ENCODE measurements around the gene ZNF678. TPM values are rescaled to one million over a fixed set of nuclear protein-coding genes. Genes with fewer than 3 reads are reported as not detected.

The ZNF678 gene
- 34.9 TPM for total RNA-seq

GRCh38 chr1:227563324-227564201 lies at the start of gene ZNF678:
TSS of gene ZNF678 (plus strand) at chr1:227563556. CDS start at chr1:227650992, 87,436 bp downstream.

Small RNA genes within 50 kb of the gene (small RNA-seq; reads per million reads assigned to genes)
- 0.14 reads per million for gene RNA5SP77 (ENCODE audit: low replicate concordance)

Other genes starting within 250 kb of the ZNF678 start
- gene CDC42BPA, start 245.1 kb upstream of the ZNF678 start, total RNA-seq: 70.0 TPM
- gene JMJD4, start 171.7 kb downstream of the ZNF678 start, total RNA-seq: 26.9 TPM
- 59.7 TPM for gene SNAP47, start 171.9 kb downstream of the ZNF678 start, total RNA-seq

Data from metanephros (tissue), 2 donors.